NCI-H2081 treated with DMSO at 0.1 percent for 48 hours (cell line): ENCODE data around the gene GUCD1.

Source experiments
- DNase-seq: peaks from one replicate; lab custom pipeline; 2025; lab: John Stamatoyannopoulos, UW

GUCD1 gene

DNA sequence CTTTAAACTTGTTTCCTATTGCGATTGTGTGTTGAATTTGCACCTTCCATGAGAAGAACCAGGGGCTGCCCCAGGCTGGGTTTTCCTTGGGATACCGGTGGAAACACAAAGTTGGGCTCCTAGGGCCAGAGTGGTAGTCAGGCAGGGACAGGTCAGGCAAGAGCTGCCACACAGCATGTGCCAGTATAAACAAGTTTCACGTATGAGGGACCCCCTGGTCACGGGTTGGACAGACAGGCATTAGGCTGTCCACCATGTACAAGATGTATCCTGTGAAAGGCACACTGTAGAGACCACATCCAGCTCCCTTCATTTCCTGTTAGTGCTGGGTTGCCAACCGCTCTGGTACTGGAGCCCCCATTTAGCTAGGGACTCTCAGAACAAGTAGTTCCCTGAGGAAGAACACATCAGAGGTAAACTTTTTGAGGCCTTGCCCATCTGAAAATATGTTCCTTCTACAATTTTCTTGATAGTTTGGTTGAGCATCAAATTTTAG lies 51.0 kb downstream of the GUCD1 start:
- no peak for DNase-seq

DNA sequence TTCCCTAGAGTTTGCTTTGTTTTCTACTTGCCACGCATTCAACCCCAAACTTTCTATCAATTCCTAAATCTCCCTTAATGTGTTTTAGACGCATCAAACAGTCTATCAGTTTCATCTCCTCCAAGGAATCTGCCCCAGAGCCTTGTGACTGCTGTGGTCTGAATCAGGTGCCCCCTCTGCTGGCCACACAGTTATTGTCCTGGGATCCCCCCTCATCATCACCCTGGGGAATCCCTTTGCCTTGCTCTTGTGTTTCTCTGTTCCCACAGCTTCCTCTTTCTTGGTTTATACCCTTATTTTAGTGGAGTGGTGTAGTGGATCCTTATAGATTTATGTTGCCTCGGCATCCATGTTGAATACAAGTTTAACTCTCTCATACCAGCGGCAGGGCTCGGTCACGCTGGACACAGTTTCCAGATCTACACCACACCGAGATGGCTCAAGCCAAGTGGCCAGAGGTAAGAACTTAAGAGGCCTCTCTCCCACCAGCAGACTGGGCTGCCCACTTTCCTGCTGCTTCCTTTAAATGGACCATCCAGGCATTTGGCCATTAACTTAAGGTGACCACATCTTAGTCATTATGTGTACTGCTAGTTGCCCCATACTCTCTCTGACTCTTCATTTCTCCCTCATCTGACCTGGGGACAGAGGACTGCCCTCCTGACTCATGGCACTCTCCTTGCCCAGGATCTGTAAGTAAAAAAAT lies 51.6 kb downstream of the GUCD1 start:
- no peak for DNase-seq

DNA sequence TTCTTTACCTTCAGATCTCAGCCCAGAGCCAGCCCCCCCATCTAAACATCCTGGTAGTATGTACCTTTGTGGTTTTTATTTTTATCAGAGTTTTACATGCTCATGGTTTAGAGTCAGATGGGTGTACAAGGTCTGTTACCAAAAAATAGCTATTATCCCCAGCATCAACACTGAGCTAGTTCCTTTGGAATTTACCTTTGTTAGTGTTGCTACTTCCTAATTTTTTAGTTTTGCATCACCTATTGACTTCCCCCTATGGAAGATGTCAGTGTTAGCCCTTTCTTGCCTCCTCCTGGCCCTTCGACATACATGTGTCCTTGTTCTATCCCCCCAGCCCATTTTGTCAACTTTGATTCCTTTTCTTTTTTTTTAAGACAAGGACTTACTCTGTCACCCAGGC lies 52.4 kb downstream of the GUCD1 start:
- DNase-seq = no peak

DNA sequence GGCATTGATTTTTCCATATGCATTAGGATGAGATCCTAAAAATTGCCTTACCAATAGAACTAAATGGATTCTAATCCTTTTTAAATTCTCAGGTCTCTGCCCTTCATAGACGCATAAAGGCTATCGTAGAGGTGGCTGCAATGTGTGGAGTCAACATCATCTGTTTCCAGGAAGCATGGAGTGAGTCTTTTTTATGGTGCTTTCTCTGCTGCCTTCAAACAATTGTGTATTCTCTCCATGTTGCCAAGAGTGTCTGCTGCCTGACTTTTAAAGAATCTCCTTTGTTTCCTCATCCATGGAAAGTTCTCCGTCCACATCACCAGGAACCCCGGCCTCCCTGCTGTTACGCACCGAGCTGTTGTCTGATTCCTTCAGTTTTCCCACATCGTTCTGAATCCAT lies 52.9 kb downstream of the GUCD1 start:
- DNase-seq = no peak

DNA sequence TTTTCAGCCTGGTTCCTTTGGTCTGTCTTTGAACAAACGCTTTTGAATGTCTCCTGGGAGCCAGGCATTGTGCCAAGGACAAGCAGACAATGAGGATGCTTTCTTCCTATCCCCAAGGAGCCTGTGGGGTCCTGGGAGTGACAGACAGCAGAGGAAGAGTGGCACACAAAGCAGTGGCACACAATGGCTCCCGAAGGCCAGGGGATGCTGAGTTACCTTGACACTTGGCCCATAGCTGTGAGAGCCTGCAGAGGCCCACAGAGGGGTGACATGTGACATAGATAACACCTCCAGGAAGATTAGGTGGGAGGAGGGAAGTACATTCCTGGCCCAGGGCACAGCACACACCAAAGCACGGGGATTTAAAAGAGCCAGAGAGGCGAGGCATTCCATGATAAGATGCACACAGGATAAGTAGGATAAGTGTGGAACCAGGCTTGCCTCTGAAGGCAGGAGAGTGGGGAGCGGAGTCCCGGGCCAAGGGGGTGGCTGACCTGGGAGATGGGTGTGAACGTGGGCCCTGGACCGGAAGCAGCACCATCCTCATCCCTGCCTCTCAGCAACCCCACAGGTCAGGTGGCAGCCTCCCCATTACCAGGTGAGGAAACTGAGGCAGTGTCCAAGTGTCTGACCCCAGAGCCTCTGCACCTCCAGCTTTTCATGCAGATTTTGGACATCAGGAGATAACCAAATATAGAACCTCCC lies 53.5 kb downstream of the GUCD1 start:
- no peak for DNase-seq

DNA sequence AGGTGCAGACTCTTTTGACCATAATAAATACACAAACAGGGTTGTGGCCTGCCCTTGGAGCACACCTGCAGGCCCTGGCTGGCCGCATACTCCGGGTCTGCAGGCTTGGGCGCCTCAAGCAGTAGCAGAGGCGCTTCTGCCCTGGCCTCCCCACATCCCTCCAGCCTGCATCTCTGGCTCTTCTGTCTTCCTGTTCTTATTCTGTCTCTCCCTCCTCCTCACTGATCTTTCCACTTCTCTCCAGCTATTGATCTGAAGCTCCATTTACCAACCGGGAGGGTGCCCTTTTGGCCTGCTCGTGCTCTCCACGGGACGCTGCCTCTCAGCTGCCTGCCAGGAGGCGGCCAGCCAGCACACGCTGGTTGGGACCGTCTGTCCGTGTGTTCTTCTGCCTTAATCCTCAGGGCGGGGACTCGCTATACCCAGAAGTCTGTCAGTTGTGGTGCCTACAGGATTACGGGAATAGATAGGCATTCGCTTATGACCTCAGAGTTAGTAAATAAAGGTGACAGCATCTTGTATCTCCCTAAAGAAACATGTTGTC lies 54.6 kb downstream of the GUCD1 start:
- no peak for DNase-seq

DNA sequence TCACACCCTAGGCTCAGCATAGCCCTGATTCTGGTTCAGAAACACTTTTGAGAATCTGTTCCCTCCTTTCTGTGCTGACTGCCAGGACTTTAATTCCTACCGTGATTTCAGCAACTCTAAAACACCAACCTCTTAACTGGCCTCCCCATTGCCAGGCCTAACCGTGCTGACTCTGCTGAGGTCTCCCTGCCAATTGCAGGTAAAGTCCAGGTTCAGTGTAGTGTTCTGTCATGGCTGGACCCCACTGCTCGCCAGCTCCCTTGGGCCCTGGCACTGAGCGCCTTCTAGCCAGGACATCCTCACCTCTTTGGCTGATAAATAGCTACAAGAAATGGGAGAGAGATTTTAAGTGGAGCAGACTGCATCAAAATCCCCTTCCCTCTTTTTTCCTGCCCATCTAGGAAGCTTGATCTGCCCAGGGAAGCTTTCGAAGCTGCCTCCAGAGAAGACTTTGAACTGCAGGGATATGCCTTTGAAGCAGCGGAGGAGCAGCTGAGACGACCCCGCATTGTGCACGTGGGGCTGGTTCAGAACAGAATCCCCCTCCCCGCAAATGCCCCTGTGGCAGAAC lies 55.1 kb downstream of the GUCD1 start:
- no peak for DNase-seq

DNA sequence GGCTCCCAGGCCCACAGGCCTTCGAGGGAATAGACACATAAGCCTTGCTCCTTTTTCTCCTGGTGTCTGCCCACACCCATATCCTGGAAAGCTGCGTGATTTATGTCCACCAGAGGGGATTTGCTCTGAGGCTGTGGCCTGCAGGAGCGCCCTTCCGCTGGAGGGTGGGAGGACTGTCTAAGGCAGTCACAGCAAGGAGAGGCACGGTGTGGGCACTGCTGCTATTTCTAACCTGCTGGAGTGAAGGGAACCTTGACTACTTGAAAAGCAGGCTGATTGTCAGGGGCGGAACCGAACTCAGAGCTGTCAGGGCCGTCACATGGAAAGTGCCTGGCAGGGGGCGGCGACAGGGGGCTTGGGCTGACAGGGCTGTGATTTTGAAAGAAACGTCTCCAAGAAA lies 56.1 kb downstream of the GUCD1 start:
- no peak for DNase-seq

DNA sequence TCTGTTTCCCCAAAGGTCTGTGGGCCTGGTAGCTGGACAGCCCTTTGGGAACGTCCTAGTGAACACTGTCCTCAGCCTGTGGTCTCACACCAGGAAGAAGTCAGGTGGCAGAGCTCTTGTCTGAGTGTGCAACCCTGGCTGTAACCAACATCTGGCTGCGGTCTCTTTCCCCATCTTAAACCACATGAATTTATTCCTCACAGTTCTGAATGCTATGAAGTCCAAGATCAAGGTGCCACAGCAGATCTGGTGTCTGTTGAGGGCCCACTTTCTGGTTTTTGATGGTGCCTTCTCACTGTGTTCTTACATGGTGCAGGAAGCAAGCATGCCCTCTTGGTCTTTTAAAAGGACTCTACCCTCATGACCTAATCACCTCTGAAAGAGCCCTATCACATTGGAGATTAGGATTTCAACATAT lies 57.1 kb downstream of the GUCD1 start:
- no peak for DNase-seq

DNA sequence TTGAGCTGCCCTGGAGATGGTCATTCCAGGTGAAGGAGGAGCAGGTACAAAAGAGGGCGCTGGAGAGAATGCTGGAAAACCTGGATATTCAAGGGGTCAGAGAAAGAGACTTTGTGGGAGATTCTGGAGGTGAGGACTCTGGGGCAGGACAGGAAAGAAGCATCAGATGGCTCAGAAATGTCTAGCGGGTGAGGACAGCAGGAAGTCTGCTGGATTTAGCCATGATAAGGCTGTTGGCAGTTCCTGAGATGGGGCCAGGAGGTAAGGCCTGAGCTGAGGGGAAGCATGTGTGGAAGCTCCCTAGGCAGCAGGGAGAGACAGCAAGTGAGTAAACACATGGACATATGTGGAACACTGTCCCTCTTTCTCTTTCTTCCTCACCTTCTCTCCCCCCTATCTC lies 58.3 kb downstream of the GUCD1 start:
- no peak for DNase-seq

DNA sequence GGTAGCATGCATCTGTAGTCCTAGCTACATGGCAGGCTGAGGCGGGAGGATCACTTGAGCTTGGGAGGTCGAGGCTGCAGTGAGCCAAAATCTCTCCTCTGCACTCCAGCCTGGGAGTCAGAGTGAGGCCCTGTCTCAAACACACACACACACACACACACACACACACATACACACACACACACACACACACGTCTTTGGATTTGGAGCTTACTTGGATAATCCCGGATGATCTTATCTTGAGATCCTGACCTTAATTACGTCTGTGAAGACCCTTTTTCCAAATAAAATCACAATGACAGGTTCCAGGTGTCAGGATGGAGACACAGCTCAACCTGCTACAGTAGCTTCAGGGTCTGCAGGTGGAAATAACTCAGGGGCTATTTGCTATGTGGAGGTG lies 58.7 kb downstream of the GUCD1 start:
- no peak for DNase-seq

DNA sequence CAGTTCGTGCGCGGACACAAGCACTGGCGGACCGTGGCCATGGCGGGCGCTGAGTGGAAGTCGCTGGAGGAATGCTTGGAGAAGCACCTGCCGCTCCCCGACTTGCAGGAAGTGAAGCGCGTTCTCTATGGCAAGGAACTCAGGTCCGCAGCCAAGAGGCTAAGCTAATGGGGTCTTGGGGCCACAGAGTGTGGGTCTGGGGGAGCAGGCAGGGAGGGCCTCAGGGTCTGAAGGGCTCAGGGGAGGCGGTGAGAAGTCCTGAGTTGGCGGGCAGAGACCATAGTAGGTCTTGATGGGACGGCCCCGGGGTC lies 59.6 kb downstream of the GUCD1 start:
- DNase-seq = no peak

DNA sequence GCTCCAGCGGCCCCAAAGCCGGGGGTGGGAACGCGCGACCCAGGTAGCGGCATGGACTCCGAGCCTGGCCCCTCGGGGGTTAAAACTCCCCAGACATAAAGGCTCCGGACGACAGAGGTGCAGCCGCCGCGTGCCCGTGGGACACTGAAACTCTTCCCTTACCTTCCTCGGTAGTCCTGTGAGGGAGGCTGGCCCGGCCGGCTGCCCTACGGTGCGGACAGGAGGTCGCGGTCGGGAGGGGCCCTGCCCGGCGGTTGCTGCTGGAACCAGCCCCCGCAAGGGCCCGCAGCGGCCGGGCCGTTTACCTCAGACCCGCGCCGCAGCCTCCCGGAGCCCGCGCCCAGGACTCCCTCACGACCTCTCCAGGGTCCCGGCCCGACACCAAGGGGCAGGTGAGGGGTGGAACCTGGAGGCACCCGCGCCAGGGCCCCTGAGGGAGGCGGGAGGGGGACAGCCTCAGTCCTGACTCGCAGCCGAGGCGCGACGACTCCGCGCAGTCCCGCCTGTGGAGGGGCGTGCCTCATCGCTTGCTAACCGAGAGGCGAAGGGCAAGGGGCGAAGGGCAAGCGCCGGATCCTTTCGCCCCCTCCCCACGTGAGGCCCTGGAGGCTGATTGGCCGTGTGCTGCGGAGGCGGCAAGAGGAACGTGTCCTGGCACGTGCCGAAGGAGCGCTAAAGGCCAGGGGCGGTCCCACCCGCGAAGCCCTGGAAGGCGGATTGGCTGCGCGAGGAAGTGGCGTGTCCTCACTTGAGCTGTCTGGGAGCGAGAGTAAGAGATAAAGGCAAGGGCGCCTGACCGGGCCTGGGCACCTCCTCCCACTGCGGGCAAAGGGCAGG lies 60.2 kb downstream of the GUCD1 start, which contains the start of gene UPB1:
Gene UPB1 (plus strand): TSS at position 805 of the 837 bp plus-strand sequence. CDS start 72 bp downstream, outside the sequence.
- DNase-seq = no peak

DNA sequence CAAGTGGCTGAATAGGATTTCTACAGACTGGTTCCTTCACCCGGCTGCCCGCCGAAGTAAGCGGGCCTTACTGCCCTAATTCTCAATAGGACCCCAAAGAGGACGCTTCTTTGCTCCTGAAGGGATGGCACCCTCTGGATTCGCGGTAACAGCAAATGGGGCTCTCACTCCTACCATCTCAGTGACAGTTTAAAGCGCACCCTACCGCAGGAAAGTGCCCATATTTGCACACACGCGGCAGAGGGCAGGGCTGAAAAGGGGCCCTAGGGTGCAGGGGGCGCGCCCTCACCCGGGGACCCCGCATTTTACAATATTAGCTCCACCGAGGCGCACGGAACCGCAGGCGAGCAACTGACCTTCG lies 60.8 kb downstream of the GUCD1 start:
- no peak for DNase-seq

DNA sequence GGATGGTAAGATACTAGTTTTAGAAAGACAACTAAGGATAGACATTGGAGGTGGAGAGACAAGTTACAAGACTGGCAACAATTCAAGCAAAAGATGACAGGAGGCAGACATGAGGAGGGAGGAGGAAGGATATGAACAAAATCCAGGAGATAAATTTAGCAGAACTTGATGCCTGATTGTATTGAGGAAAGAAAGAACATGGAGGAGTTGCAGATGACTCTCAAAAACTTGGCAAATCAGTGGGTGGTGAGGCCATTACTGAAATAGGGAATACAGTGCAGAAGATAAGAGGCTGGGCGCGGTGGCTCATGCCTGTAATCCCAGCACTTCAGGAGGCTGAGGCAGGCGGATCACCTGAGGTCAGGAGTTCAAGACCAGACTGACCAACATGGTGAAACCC lies 62.5 kb downstream of the GUCD1 start:
- DNase-seq = no peak
